Astrocyte (in vitro differentiated cells and primary cell): ENCODE measurements around the gene NRF1. TPM values are rescaled to one million over a fixed set of nuclear protein-coding genes. Genes with fewer than 3 reads are reported as not detected.
"Not testable (repeated sequence)": the region's sequence is repeated elsewhere in the genome, so short reads cannot be mapped to it uniquely, and the experiment has no call there.

Source experiments
- DNase-seq: peaks from one replicate; pipeline ENCODE4 v3.0.0-alpha.2; 2010; ENCODE audit warnings: low read depth
- FAIRE-seq: peaks from 2 replicates; lab custom pipeline; 2011; peaks lifted over from hg19 to GRCh38; lab: Jason Lieb, UNC
- H2AFZ ChIP-seq: 2 replicates; pipeline ENCODE4 v1.6.0; 2012; ENCODE audit warnings: low read depth, low read length, inconsistent platforms
- H3K27ac ChIP-seq: 2 replicates; pipeline ENCODE4 v1.5.1; 2011; ENCODE audit warnings: low read depth, low read length, inconsistent platforms
- H3K27me3 ChIP-seq: 2 replicates; pipeline ENCODE4 v1.6.0; 2011; ENCODE audit warnings: low read length, inconsistent platforms; ENCODE audit not compliant: insufficient read depth
- H3K36me3 ChIP-seq: 2 replicates; pipeline ENCODE4 v1.5.1; 2011; ENCODE audit warnings: low read length, inconsistent platforms; ENCODE audit not compliant: insufficient read depth
- H3K4me1 ChIP-seq: 2 replicates; pipeline ENCODE4 v1.5.1; 2011; ENCODE audit warnings: low read length, inconsistent platforms; ENCODE audit not compliant: insufficient read depth
- H3K4me2 ChIP-seq: 2 replicates; pipeline ENCODE4 v1.6.0; 2012; ENCODE audit warnings: low read length, inconsistent platforms
- H3K4me3 ChIP-seq: 2 replicates; pipeline ENCODE4 v1.5.1; 2011; ENCODE audit warnings: low read depth, mild to moderate bottlenecking, low read length, inconsistent platforms; ENCODE audit not compliant: insufficient read depth
- H3K79me2 ChIP-seq: 2 replicates; pipeline ENCODE4 v1.6.0; 2012; ENCODE audit warnings: mild to moderate bottlenecking, low read length, inconsistent platforms; ENCODE audit not compliant: insufficient read depth
- H3K9ac ChIP-seq: 2 replicates; pipeline ENCODE4 v1.6.0; 2012; ENCODE audit warnings: mild to moderate bottlenecking, low read length, inconsistent platforms
- H3K9me3 ChIP-seq: 2 replicates; pipeline ENCODE4 v1.5.1; 2012; ENCODE audit warnings: low read depth, mild to moderate bottlenecking, low read length, inconsistent platforms; ENCODE audit not compliant: insufficient read depth
- H4K20me1 ChIP-seq: 2 replicates; pipeline ENCODE4 v1.6.0; 2012; ENCODE audit warnings: low read length, inconsistent platforms; ENCODE audit not compliant: insufficient read depth
- H3K27ac Mint-ChIP-seq: one replicate; pipeline ENCODE4 v1.8.0; 2021; ENCODE audit warnings: mild to moderate bottlenecking, mixed read lengths; ENCODE audit not compliant: unreplicated experiment
- H3K27me3 Mint-ChIP-seq: one replicate; pipeline ENCODE4 v1.8.0; 2021; ENCODE audit warnings: low read depth, mixed read lengths; ENCODE audit not compliant: unreplicated experiment
- H3K36me3 Mint-ChIP-seq: one replicate; pipeline ENCODE4 v1.8.0; 2021; ENCODE audit warnings: low read depth, mixed read lengths; ENCODE audit not compliant: unreplicated experiment
- H3K4me1 Mint-ChIP-seq: one replicate; pipeline ENCODE4 v1.8.0; 2021; ENCODE audit warnings: low read depth, mixed read lengths; ENCODE audit not compliant: unreplicated experiment
- H3K4me3 Mint-ChIP-seq: one replicate; pipeline ENCODE4 v1.8.0; 2021; ENCODE audit warnings: mild to moderate bottlenecking, moderate library complexity, mixed read lengths; ENCODE audit not compliant: unreplicated experiment
- H3K9me3 Mint-ChIP-seq: one replicate; pipeline ENCODE4 v1.8.0; 2021; ENCODE audit warnings: mild to moderate bottlenecking, mixed read lengths; ENCODE audit not compliant: unreplicated experiment
- CTCF ChIP-seq: IDR thresholded peaks from 2 replicates; pipeline ENCODE4 v1.5.1; 2011; ENCODE audit warnings: low read depth, mild to moderate bottlenecking, inconsistent platforms, low read length, moderate library complexity; ENCODE audit not compliant: insufficient read depth
- EZH2 ChIP-seq: IDR thresholded peaks from 2 replicates; pipeline ENCODE4 v1.6.1; 2012; ENCODE audit warnings: mild to moderate bottlenecking, low read length, inconsistent platforms; ENCODE audit not compliant: insufficient read depth
- total RNA-seq: library from RNA; stranded (reverse); gene quantifications from 2 replicates; pipeline ENCODE4 v1.2.1, GENCODE V29; 2021

Gene NRF1
- total RNA-seq, 1 donor from 2014 or later = 12.7 TPM

- DNase-seq (no peak), FAIRE-seq (no peak)
- no peak overlapping the region for H2AFZ ChIP-seq
- peaks cover 3% of the 10 kb centered on the region for H3K36me3 ChIP-seq
- no peak overlapping the region for H3K27ac ChIP-seq
- no peaks in the 10 kb centered on the region for H3K27me3 Mint-ChIP-seq
- H3K4me3 ChIP-seq = no peak overlapping the region
- H3K4me1 Mint-ChIP-seq = peaks cover 6% of the 10 kb centered on the region
- no peaks in the 10 kb centered on the region for H3K9me3 ChIP-seq
- TF ChIP-seq EZH2 (no peak), CTCF (no peak)
- peaks cover 7% of the 10 kb centered on the region for H3K4me1 ChIP-seq
- no peak overlapping the region for H3K4me2 ChIP-seq
- H3K27me3 ChIP-seq = no peaks in the 10 kb centered on the region
- H3K9me3 Mint-ChIP-seq = peaks cover 2% of the 10 kb centered on the region
- no peak overlapping the region for H3K4me3 Mint-ChIP-seq
- H3K27ac Mint-ChIP-seq = no peak overlapping the region
- H3K36me3 Mint-ChIP-seq = peaks cover 5% of the 10 kb centered on the region
- H3K79me2 ChIP-seq = no peaks in the 10 kb centered on the region
- peaks cover 5% of the 10 kb centered on the region for H4K20me1 ChIP-seq
- H3K9ac ChIP-seq = no peak overlapping the region
Observed at GRCh38 chr7:129669901-129670300, 58.4 kb downstream of the NRF1 start.

GRCh38 chr7:129670656-129671055, 59.1 kb downstream of the NRF1 start:
- H4K20me1 ChIP-seq = no peaks in the 10 kb centered on the region
- Mint-ChIP-seq H3K4me3 (no peak overlapping the region), H3K27ac (no peak overlapping the region), H3K27me3 (no peaks in the 10 kb centered on the region), H3K9me3 (peaks cover 7% of the 10 kb centered on the region), H3K36me3 (peaks cover 12% of the 10 kb centered on the region), H3K4me1 (no peaks in the 10 kb centered on the region)
- no peak overlapping the region for H3K4me3 ChIP-seq
- H3K36me3 ChIP-seq = peaks cover 3% of the 10 kb centered on the region
- no peaks in the 10 kb centered on the region for H3K4me1 ChIP-seq
- H3K4me2 ChIP-seq = no peak overlapping the region
- no peak for FAIRE-seq
- H3K9ac ChIP-seq = no peak overlapping the region
- H3K79me2 ChIP-seq = no peaks in the 10 kb centered on the region
- no peak overlapping the region for H3K27ac ChIP-seq
- TF ChIP-seq EZH2 (no peak), CTCF (no peak)
- H3K27me3 ChIP-seq = no peaks in the 10 kb centered on the region
- H2AFZ ChIP-seq = no peak overlapping the region
- H3K9me3 ChIP-seq = no peaks in the 10 kb centered on the region
- DNase-seq = peak; percentile 20

- no peaks in the 10 kb centered on the region for H3K4me1 Mint-ChIP-seq
- no peak overlapping the region for H3K9ac ChIP-seq
- peaks cover 3% of the 10 kb centered on the region for H3K36me3 ChIP-seq
- no peaks in the 10 kb centered on the region for H3K27me3 ChIP-seq
- TF ChIP-seq EZH2 (no peak), CTCF (no peak)
- no peak overlapping the region for H3K4me3 ChIP-seq
- no peak overlapping the region for H3K4me3 Mint-ChIP-seq
- peaks cover 18% of the 10 kb centered on the region for H3K36me3 Mint-ChIP-seq
- H2AFZ ChIP-seq = no peak overlapping the region
- H3K9me3 ChIP-seq = no peaks in the 10 kb centered on the region
- no peak overlapping the region for H3K27ac Mint-ChIP-seq
- H3K79me2 ChIP-seq = no peaks in the 10 kb centered on the region
- H4K20me1 ChIP-seq = no peaks in the 10 kb centered on the region
- H3K9me3 Mint-ChIP-seq = peaks cover 7% of the 10 kb centered on the region
- H3K27ac ChIP-seq = no peak overlapping the region
- no peak for DNase-seq
- H3K27me3 Mint-ChIP-seq = no peaks in the 10 kb centered on the region
- no peaks in the 10 kb centered on the region for H3K4me1 ChIP-seq
- no peak for FAIRE-seq
- no peak overlapping the region for H3K4me2 ChIP-seq
Observed at GRCh38 chr7:129671266-129671665, 59.7 kb downstream of the NRF1 start.

- not testable (repeated sequence) for H3K4me3 Mint-ChIP-seq, H3K4me3 ChIP-seq, H3K4me2 ChIP-seq, FAIRE-seq, H2AFZ ChIP-seq, H3K79me2 ChIP-seq, H3K9ac ChIP-seq, H3K9me3 ChIP-seq, DNase-seq, H3K36me3 ChIP-seq, H3K4me1 Mint-ChIP-seq, H4K20me1 ChIP-seq, H3K27me3 Mint-ChIP-seq, H3K27me3 ChIP-seq, H3K4me1 ChIP-seq, H3K9me3 Mint-ChIP-seq, H3K27ac ChIP-seq
- Mint-ChIP-seq H3K27ac (peak overlapping the region; percentile 6), H3K36me3 (peaks cover 25% of the 10 kb centered on the region)
Observed at GRCh38 chr7:129674475-129674874, 63.0 kb downstream of the NRF1 start.
